OCI-LY7 (cell line): Measurements from ENCODE around the gene CEMIP2. TPM values are rescaled to one million over a fixed set of nuclear protein-coding genes. Genes with fewer than 3 reads are reported as not detected.

Experiments used
- BruUV-seq: library from RNA; stranded (reverse); fragments of 400-500 nt; replicated peaks from 2 replicates; lab custom pipeline; 2021; lab: Mats Ljungman, UMichigan
- CTCF ChIA-PET: fragments of 300-600 bp; sonication (Branson Sonifier 250); formaldehyde crosslinking; loops from one replicate; lab custom pipeline; 2022; ENCODE audit warnings: antibody characterized with exemption; ENCODE audit not compliant: unreplicated experiment; lab: Charles Lee
- POLR2A ChIA-PET: fragments of 300-600 bp; sonication (Branson Sonifier 250); formaldehyde crosslinking; loops from one replicate; lab custom pipeline; 2022; ENCODE audit warnings: antibody characterized with exemption; lab: Charles Lee
- DNase-seq: peaks from one replicate; pipeline ENCODE4 v3.0.0-alpha.2; 2015; ENCODE audit warnings: low spot score
- H2AFZ ChIP-seq: fragments of 200-600 bp; sonication (generic), shearing (Covaris generic); 2 replicates; pipeline ENCODE4 v1.6.1; 2014; ENCODE audit warnings: mild to moderate bottlenecking, antibody characterized with exemption, low read length, moderate library complexity
- H3K27ac ChIP-seq: fragments of 200-600 bp; sonication (generic); 2 replicates; pipeline ENCODE4 v1.5.1; 2014; ENCODE audit warnings: mixed run types, low read depth, mild to moderate bottlenecking, moderate library complexity, low read length, inconsistent platforms; ENCODE audit not compliant: poor library complexity, severe bottlenecking
- H3K36me3 ChIP-seq: fragments of 200-600 bp; sonication (generic); 2 replicates; pipeline ENCODE4 v1.6.1; 2014; ENCODE audit warnings: mild to moderate bottlenecking, antibody characterized with exemption, low read length, moderate library complexity, mixed read lengths; ENCODE audit not compliant: insufficient read depth
- H3K4me1 ChIP-seq: fragments of 200-600 bp; sonication (generic); 2 replicates; pipeline ENCODE4 v1.5.1; 2014; ENCODE audit warnings: mild to moderate bottlenecking, low read length; ENCODE audit not compliant: insufficient read depth, poor library complexity, severe bottlenecking
- H3K4me2 ChIP-seq: fragments of 200-600 bp; sonication (generic); 2 replicates; pipeline ENCODE4 v1.6.1; 2014; ENCODE audit warnings: mild to moderate bottlenecking, low read length
- H3K4me3 ChIP-seq: fragments of 200-600 bp; sonication (generic); 2 replicates; pipeline ENCODE4 v1.5.1; 2014; ENCODE audit warnings: mild to moderate bottlenecking, low read depth, low read length; ENCODE audit not compliant: poor library complexity, severe bottlenecking
- H3K79me2 ChIP-seq: fragments of 200-600 bp; sonication (generic); 2 replicates; pipeline ENCODE4 v1.6.1; 2016; ENCODE audit warnings: low read depth, mild to moderate bottlenecking, low read length, moderate library complexity, mixed read lengths; ENCODE audit not compliant: insufficient read depth
- H3K9me2 ChIP-seq: fragments of 200-600 bp; sonication (generic); 2 replicates; pipeline ENCODE4 v1.6.1; 2016; ENCODE audit warnings: mild to moderate bottlenecking, low read length, mixed read lengths; ENCODE audit not compliant: insufficient read depth
- H3K9me3 ChIP-seq: fragments of 200-600 bp; sonication (generic); 2 replicates; pipeline ENCODE4 v1.6.1; 2014; ENCODE audit warnings: mild to moderate bottlenecking, mixed run types, low read length, mixed read lengths
- H4K20me1 ChIP-seq: fragments of 200-600 bp; sonication (generic); 2 replicates; pipeline ENCODE4 v1.6.1; 2014; ENCODE audit warnings: mild to moderate bottlenecking, antibody characterized with exemption, low read length, moderate library complexity, mixed read lengths; ENCODE audit not compliant: insufficient read depth
- EZH2phosphoT487 ChIP-seq: fragments of 200-600 bp; sonication (generic); IDR thresholded peaks from 2 replicates; pipeline ENCODE4 v1.6.1; 2018; ENCODE audit warnings: low read depth, borderline replicate concordance, mild to moderate bottlenecking, mixed run types, antibody characterized with exemption, low read length, moderate library complexity, mixed read lengths
- intact Hi-C: fragments of 100-400 bp; cut with micrococcal nuclease; formaldehyde crosslinking; loops from one replicate; pipeline ENCODE4 v1.10.0; 2022; ENCODE audit not compliant: unreplicated experiment
- total RNA-seq, 2 experiments: library from RNA; depleted of rRNA in 1 of 2; stranded (reverse); fragments of >200 nt in 1 of 2; shearing (Covaris generic) in 1 of 2; gene quantifications; 2 replicates each; pipeline ENCODE4 v1.2.3, GENCODE V29; 2014 to 2022
- TF ChIP-seq, protein P1 (sequence below): fragments of 200-600 bp; sonication (generic); conservative IDR thresholded peaks from 2 replicates; pipeline ENCODE4 v1.5.1; 2014; ENCODE audit warnings: mild to moderate bottlenecking, antibody characterized with exemption, low read length, moderate library complexity, mixed read lengths

CEMIP2 gene
- total RNA-seq, 2 experiments from 2014 or later = 1.8 to 4.8 TPM

DNA sequence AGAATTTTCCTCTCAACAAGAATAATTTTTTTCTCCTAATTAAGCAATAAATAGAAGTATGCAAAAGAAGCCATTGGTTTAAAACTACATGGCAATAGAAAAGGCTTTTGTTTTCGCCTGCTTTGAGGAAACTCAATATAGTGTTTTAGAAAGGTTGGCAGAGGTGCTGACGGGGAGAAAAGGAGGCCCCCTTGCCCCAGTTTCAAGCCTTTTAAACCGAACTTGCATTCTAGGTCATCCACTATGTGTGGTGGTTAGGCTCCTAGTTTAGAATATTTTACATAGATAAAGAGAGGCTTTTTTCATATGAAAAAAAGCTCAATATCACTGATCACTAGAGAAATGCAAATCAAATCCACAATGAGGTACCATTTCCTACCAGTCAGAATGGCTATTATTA is 33.5 kb upstream of the CEMIP2 start:
- TF ChIP-seq, protein P1, sequence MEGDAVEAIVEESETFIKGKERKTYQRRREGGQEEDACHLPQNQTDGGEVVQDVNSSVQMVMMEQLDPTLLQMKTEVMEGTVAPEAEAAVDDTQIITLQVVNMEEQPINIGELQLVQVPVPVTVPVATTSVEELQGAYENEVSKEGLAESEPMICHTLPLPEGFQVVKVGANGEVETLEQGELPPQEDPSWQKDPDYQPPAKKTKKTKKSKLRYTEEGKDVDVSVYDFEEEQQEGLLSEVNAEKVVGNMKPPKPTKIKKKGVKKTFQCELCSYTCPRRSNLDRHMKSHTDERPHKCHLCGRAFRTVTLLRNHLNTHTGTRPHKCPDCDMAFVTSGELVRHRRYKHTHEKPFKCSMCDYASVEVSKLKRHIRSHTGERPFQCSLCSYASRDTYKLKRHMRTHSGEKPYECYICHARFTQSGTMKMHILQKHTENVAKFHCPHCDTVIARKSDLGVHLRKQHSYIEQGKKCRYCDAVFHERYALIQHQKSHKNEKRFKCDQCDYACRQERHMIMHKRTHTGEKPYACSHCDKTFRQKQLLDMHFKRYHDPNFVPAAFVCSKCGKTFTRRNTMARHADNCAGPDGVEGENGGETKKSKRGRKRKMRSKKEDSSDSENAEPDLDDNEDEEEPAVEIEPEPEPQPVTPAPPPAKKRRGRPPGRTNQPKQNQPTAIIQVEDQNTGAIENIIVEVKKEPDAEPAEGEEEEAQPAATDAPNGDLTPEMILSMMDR = no peak
- TF ChIP-seq EZH2phosphoT487 = no peak
- H3K9me3 ChIP-seq = no peaks in the 10 kb centered on the region
- H3K4me3 ChIP-seq = no peak overlapping the region
- intact Hi-C loops = no loop called here
- no peak overlapping the region for H2AFZ ChIP-seq
- no peaks in the 10 kb centered on the region; the same call in 1 of the 2 replicates for H3K36me3 ChIP-seq
- no peak overlapping the region for H3K27ac ChIP-seq
- no peaks in the 10 kb centered on the region for H3K79me2 ChIP-seq
- H3K4me2 ChIP-seq = no peak overlapping the region
- no TSS peak for BruUV-seq
- peaks cover 15% of the 10 kb centered on the region for H3K4me1 ChIP-seq
- no peaks in the 10 kb centered on the region for H3K9me2 ChIP-seq
- ChIA-PET POLR2A (interaction anchor here (0.6 to 1.2 kb wide), 4 partner anchors 14 to 223 kb away, joined by 3 to 4 read pairs (median 4); no protein-coding TSS in a partner anchor), CTCF (no interaction called here)
- DNase-seq = no peak
- H4K20me1 ChIP-seq = no peaks in the 10 kb centered on the region

DNA sequence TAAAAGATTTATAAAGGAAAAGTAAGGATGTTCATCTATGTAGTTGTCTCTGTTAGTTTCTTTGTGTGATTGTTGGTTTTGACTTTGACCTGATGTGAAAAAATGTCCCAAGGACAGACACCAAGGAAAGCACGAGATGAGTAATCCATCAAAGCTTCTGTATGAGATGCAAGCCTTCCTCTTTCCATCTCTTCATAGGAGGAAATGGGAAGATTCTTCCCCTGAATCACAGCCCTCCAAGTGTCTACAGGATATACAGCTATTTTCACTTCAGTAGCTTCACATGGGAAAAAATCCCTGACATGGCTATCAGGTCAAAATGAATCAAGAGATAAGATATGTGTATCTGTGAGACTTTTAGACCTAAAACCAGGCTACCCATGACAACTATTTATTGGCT is 29.0 kb upstream of the CEMIP2 start:
- Histone ChIP-seq H3K4me2 (no peak overlapping the region), H3K27ac (no peak overlapping the region), H3K9me2 (no peaks in the 10 kb centered on the region), H3K4me3 (no peak overlapping the region), H3K9me3 (no peaks in the 10 kb centered on the region), H3K79me2 (no peaks in the 10 kb centered on the region), H3K4me1 (peaks cover 47% of the 10 kb centered on the region), H2AFZ (no peak overlapping the region), H4K20me1 (no peaks in the 10 kb centered on the region), H3K36me3 (no peaks in the 10 kb centered on the region; the same call in 1 of the 2 replicates)
- POLR2A ChIA-PET = interaction anchor here (0.6 to 3.2 kb wide), 7 partner anchors 7 to 114 kb away, joined by 3 to 14 read pairs (median 4); partner anchors contain the start of genes ABHD17B and C9orf85
- intact Hi-C loops = loop anchor here (2.0 to 5.0 kb wide), 3 partner anchors 100 to 560 kb away; partner anchors contain the start of genes ABHD17B and C9orf85
- CTCF ChIA-PET = interaction anchor here (1.0 kb wide), 1 partner anchor 17 kb away, joined by 11 read pairs; no protein-coding TSS in a partner anchor
- no peak for DNase-seq
- TF ChIP-seq, protein P1 = no peak
- no peak for TF ChIP-seq EZH2phosphoT487
- BruUV-seq = no TSS peak

DNA sequence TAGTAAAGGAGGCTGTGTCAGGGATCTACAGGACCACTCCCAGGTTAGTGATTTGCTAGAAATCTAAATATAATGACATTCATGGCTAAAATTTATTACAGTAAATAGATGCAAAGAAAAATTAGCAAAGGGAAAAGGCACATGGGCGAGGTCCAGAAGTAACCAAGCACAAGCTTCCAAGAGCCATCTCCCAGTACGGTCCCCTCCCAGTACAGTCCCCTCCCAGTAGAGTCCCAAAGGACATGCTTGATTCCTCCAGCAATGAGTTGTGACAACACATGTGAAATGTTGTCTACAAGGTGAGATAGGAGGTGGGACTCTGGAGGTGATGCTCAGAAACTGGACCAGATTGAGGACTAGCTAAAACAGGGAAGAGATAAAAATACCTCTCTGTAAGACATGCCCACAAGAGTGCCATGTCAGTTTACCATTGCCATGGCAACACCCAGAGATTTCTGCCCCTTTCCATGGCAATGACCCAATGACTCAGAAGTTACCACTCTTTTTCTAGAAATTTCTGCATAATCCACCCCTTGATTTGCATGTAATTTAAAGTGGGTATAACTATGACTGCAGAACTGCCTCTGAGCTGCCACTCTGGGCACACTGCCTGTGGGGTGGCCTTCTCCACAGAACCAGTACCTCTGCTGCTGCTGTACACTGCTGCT is 27.9 kb upstream of the CEMIP2 start:
- H3K4me1 ChIP-seq = peaks cover 41% of the 10 kb centered on the region

More for the DNA sequence above, 27.9 kb upstream of the CEMIP2 start:
- no peaks in the 10 kb centered on the region for H4K20me1 ChIP-seq
- no peak overlapping the region for H2AFZ ChIP-seq
- BruUV-seq = no TSS peak
- DNase-seq = peak; percentile 24
- H3K9me2 ChIP-seq = no peaks in the 10 kb centered on the region
- H3K9me3 ChIP-seq = no peaks in the 10 kb centered on the region
- no peaks in the 10 kb centered on the region for H3K79me2 ChIP-seq
- H3K27ac ChIP-seq = peak overlapping the region; percentile 83
- H3K36me3 ChIP-seq = no peaks in the 10 kb centered on the region; the same call in 1 of the 2 replicates
- intact Hi-C loops = loop anchor here (2.0 to 5.0 kb wide), 3 partner anchors 101 to 561 kb away; partner anchors contain the start of genes ABHD17B and C9orf85
- ChIA-PET POLR2A (interaction anchor here (0.6 to 3.2 kb wide), 10 partner anchors 8 to 228 kb away, joined by 3 to 14 read pairs (median 3); partner anchors contain the start of genes ABHD17B and C9orf85), CTCF (interaction anchor here (1.0 kb wide), 1 partner anchor 11 kb away, joined by 5 read pairs; no protein-coding TSS in a partner anchor)
- TF ChIP-seq, protein P1 = no peak
- no peak for TF ChIP-seq EZH2phosphoT487
- H3K4me2 ChIP-seq = peak overlapping the region; percentile 67
- peak overlapping the region; percentile 45 for H3K4me3 ChIP-seq
